BJ (cell line): ENCODE results near the gene ANAPC7. TPM values are rescaled to one million over a fixed set of nuclear protein-coding genes. Genes with fewer than 3 reads are reported as not detected.
"Not testable (repeated sequence)": the region's sequence is repeated elsewhere in the genome, so short reads cannot be mapped to it uniquely, and the experiment has no call there.

Experiments used
- CTCF ChIA-PET: fragments of 350-600 bp; formaldehyde crosslinking; extraction: SDS; loops from one replicate; lab custom pipeline; 2021; ENCODE audit warnings: antibody characterized with exemption, inconsistent platforms; lab: Yijun Ruan, JAX
- POLR2A ChIA-PET: fragments of 300-600 bp; sonication (Branson Sonifier 250); formaldehyde crosslinking; extraction: SDS; loops from one replicate; lab custom pipeline; 2021; ENCODE audit warnings: antibody characterized with exemption; lab: Charles Lee
- DNase-seq: peaks from one replicate; pipeline ENCODE4 v3.0.0-alpha.2; 2011; ENCODE audit warnings: low read depth
- H3K27me3 ChIP-seq: 2 replicates; pipeline ENCODE4 v1.6.0; 2011; ENCODE audit warnings: low read length; ENCODE audit not compliant: control insufficient read depth, insufficient read depth
- H3K36me3 ChIP-seq: 2 replicates; pipeline ENCODE4 v1.5.1; 2011; ENCODE audit warnings: low read length; ENCODE audit not compliant: control insufficient read depth, insufficient read depth
- H3K4me3 ChIP-seq: 2 replicates; pipeline ENCODE4 v1.5.1; 2011; ENCODE audit warnings: low read depth, mild to moderate bottlenecking, control low read depth, low read length
- CTCF ChIP-seq: IDR thresholded peaks from 2 replicates; pipeline ENCODE4 v1.5.1; 2011; ENCODE audit warnings: low read depth, mild to moderate bottlenecking, control low read depth, inconsistent platforms, low read length, moderate library complexity; ENCODE audit not compliant: insufficient read depth
- polyA plus RNA-seq: library from polyadenylated mRNA; depleted of rRNA; stranded (reverse); fragments of >200 nt; gene quantifications from 2 replicates; pipeline ENCODE4 v1.2.3, GENCODE V29; 2011

ANAPC7 gene
- polyA plus RNA-seq, 1 experiment: 32.6 TPM

DNA sequence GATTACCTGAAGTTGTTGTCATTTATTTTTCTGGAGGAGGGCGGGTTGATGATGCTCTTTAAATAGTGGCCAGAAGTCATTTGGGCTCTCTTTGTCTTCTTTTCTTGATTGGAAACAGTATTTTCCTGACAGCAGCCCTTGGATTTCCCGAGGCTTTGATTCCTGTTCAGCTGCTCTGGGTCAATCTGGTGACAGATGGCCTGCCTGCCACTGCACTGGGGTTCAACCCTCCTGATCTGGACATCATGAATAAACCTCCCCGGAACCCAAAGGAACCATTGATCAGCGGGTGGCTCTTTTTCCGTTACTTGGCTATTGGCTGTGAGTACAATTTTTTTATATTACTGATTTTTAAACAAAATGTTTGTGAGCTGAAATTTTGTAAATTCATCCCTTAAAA lies 60.4 kb downstream of the ANAPC7 start:
- POLR2A ChIA-PET: no interaction called here
- CTCF ChIA-PET: no interaction called here
- H3K27me3 ChIP-seq: no peaks in the 10 kb centered on the region
- DNase-seq: no peak
- TF ChIP-seq CTCF: no peak
- peaks cover 66% of the 10 kb centered on the region for H3K36me3 ChIP-seq
- H3K4me3 ChIP-seq: no peak overlapping the region

GRCh38 chr12:110342157-110342556 lies 61.4 kb downstream of the ANAPC7 start:
- ChIA-PET CTCF (no interaction called here), POLR2A (no interaction called here)
- Histone ChIP-seq H3K27me3 (no peaks in the 10 kb centered on the region), H3K4me3 (no peak overlapping the region), H3K36me3 (peaks cover 67% of the 10 kb centered on the region)
- TF ChIP-seq CTCF: no peak
- DNase-seq: no peak

- no peak overlapping the region for H3K4me3 ChIP-seq
- H3K36me3 ChIP-seq: peaks cover 76% of the 10 kb centered on the region
- TF ChIP-seq CTCF: no peak
- H3K27me3 ChIP-seq: no peaks in the 10 kb centered on the region
- ChIA-PET CTCF (interaction anchor here (0.6 kb wide), 1 partner anchor 198 kb away, joined by 3 read pairs; no protein-coding TSS in a partner anchor), POLR2A (interaction anchor here (0.6 kb wide), 1 partner anchor 26 kb away, joined by 5 read pairs; no protein-coding TSS in a partner anchor)
- no peak for DNase-seq
These were observed 62.8 kb downstream of the ANAPC7 start for GRCh38 chr12:110340706-110341105.

- peaks cover 75% of the 10 kb centered on the region for H3K36me3 ChIP-seq
- POLR2A ChIA-PET: interaction anchor here (0.6 kb wide), 1 partner anchor 26 kb away, joined by 5 read pairs; no protein-coding TSS in a partner anchor
- not testable (repeated sequence) for H3K27me3 ChIP-seq, DNase-seq, H3K4me3 ChIP-seq
- CTCF ChIA-PET: interaction anchor here (0.7 to 0.9 kb wide), 2 partner anchors 10 to 241 kb away, joined by 3 read pairs; no protein-coding TSS in a partner anchor
These were observed 63.2 kb downstream of the ANAPC7 start for GRCh38 chr12:110340261-110340660.

DNA sequence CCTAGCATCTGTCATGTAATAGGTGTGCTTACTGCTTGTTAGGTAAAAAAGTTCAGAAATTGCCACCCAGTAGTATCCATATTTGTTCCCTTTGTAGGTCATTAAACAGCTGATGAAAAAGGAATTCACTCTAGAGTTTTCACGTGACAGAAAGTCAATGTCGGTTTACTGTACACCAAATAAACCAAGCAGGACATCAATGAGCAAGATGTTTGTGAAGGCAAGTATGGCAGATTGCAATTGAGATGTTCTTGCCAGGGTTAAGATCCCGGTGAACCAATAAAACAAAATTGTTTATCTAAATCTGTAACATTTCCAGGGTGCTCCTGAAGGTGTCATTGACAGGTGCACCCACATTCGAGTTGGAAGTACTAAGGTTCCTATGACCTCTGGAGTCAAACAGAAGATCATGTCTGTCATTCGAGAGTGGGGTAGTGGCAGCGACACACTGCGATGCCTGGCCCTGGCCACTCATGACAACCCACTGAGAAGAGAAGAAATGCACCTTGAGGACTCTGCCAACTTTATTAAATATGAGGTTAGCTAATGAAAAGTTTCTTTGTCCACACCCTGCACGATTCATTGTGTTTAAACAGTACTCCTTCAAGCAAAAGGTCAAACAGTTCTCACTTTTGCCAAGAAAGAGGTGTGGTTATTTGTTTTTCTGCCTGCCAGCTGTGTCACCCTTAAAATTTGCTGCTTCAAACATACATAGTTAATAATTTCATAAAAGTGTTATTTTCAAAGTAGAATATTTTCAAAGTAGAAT lies 64.1 kb downstream of the ANAPC7 start:
- Histone ChIP-seq H3K36me3 (peaks cover 72% of the 10 kb centered on the region), H3K27me3 (no peaks in the 10 kb centered on the region), H3K4me3 (no peak overlapping the region)
- ChIA-PET CTCF (interaction anchor here (0.7 to 0.9 kb wide), 2 partner anchors 9 to 240 kb away, joined by 3 read pairs; no protein-coding TSS in a partner anchor), POLR2A (interaction anchor here (0.6 kb wide), 1 partner anchor 92 kb away, joined by 14 read pairs; no protein-coding TSS in a partner anchor)
- no peak for TF ChIP-seq CTCF
- DNase-seq: no peak
